Liver (tissue), 9 donors: ENCODE results near the gene IQSEC1. TPM values are rescaled to one million over a fixed set of nuclear protein-coding genes. Genes with fewer than 3 reads are reported as not detected.

Experiments
- DNase-seq: peaks from one replicate; pipeline ENCODE4 v3.0.0-alpha.2; 2017; ENCODE audit warnings: low spot score
- H3K27ac ChIP-seq, 2 donors: one replicate each; pipeline ENCODE4 v1.7.0; 2013; ENCODE audit warnings: inconsistent platforms in 2 of 2, low read length in 2 of 2, control low read depth in 1 of 2, low read depth in 1 of 2, mild to moderate bottlenecking in 1 of 2
- H3K27me3 ChIP-seq, 4 donors: one replicate each; pipeline versions ENCODE4 v1.6.1 to v1.7.0; 2013; ENCODE audit warnings: low read length in 3 of 4, inconsistent platforms in 1 of 4, mild to moderate bottlenecking in 1 of 4, moderate library complexity in 1 of 4; ENCODE audit not compliant: control insufficient read depth in 4 of 4, insufficient read depth in 4 of 4
- H3K36me3 ChIP-seq, 4 donors: one replicate each; pipeline versions ENCODE4 v1.6.1 to v1.7.0; 2013; ENCODE audit warnings: low read length in 3 of 4, mild to moderate bottlenecking in 3 of 4, low read depth in 1 of 4, moderate library complexity in 1 of 4; ENCODE audit not compliant: control insufficient read depth in 4 of 4, insufficient read depth in 3 of 4
- H3K4me1 ChIP-seq, 4 donors: one replicate each; pipeline versions ENCODE4 v1.6.1 to v1.7.0; 2013; ENCODE audit warnings: low read length in 3 of 4, mild to moderate bottlenecking in 3 of 4, moderate library complexity in 1 of 4; ENCODE audit not compliant: control insufficient read depth in 4 of 4, insufficient read depth in 4 of 4
- H3K4me3 ChIP-seq, 3 donors: one replicate each; pipeline versions ENCODE4 v1.6.1 to v1.7.0; 2013; ENCODE audit warnings: low read length in 3 of 3, control low read depth in 1 of 3, low read depth in 1 of 3, mild to moderate bottlenecking in 1 of 3
- H3K9ac ChIP-seq, 2 donors: one replicate each; pipeline ENCODE4 v1.7.0; 2013; ENCODE audit warnings: low read length in 2 of 2, mild to moderate bottlenecking in 2 of 2, moderate library complexity in 2 of 2, control low read depth in 1 of 2, low read depth in 1 of 2
- H3K9me3 ChIP-seq, 4 donors: one replicate each; pipeline versions ENCODE4 v1.6.1 to v1.7.0; 2013; ENCODE audit warnings: low read length in 3 of 4; ENCODE audit not compliant: control insufficient read depth in 4 of 4
- EGR1 ChIP-seq, 2 donors: IDR thresholded peaks; 2 replicates each; pipeline ENCODE4 v1.6.1; 2016 to 2018; ENCODE audit warnings: antibody characterized with exemption in 2 of 2, low read depth in 2 of 2
- FOXA1 ChIP-seq: IDR thresholded peaks from 2 replicates; pipeline ENCODE4 v1.6.1; 2016; ENCODE audit warnings: antibody characterized with exemption
- FOXA2 ChIP-seq: IDR thresholded peaks from 2 replicates; pipeline ENCODE4 v1.6.1; 2016; ENCODE audit warnings: antibody characterized with exemption
- GABPA ChIP-seq, 2 donors: IDR thresholded peaks in 1 of 2; conservative IDR thresholded peaks in 1 of 2; 2 replicates each; pipeline ENCODE4 v1.6.1; 2016; ENCODE audit warnings: antibody characterized with exemption in 2 of 2, mild to moderate bottlenecking in 1 of 2, moderate library complexity in 1 of 2
- HNF4A ChIP-seq, 2 donors: conservative IDR thresholded peaks; 2 replicates each; pipeline ENCODE4 v1.6.1; 2016; ENCODE audit warnings: antibody characterized with exemption in 2 of 2, mild to moderate bottlenecking in 2 of 2
- HNF4G ChIP-seq: IDR thresholded peaks from 2 replicates; pipeline ENCODE4 v1.6.1; 2016; ENCODE audit warnings: antibody characterized with exemption
- JUND ChIP-seq, 2 donors: IDR thresholded peaks; 2 replicates each; pipeline ENCODE4 v1.6.1; 2016; ENCODE audit warnings: antibody characterized with exemption in 2 of 2
- NR2F2 ChIP-seq: IDR thresholded peaks from 2 replicates; pipeline ENCODE4 v1.6.1; 2016; ENCODE audit warnings: antibody characterized with exemption
- RAD21 ChIP-seq, 2 donors: IDR thresholded peaks; 2 replicates each; pipeline ENCODE4 v1.6.1; 2016; ENCODE audit warnings: antibody characterized with exemption in 2 of 2, mild to moderate bottlenecking in 2 of 2
- RXRA ChIP-seq, 2 donors: IDR thresholded peaks; 2 replicates each; pipeline ENCODE4 v1.6.1; 2017 to 2018; ENCODE audit warnings: antibody characterized with exemption in 2 of 2, mild to moderate bottlenecking in 1 of 2
- SP1 ChIP-seq: IDR thresholded peaks from 2 replicates; pipeline ENCODE4 v1.6.1; 2018; ENCODE audit warnings: antibody characterized with exemption, mild to moderate bottlenecking
- TAF1 ChIP-seq: conservative IDR thresholded peaks from 2 replicates; pipeline ENCODE4 v1.6.1; 2016; ENCODE audit warnings: antibody characterized with exemption, mild to moderate bottlenecking
- YY1 ChIP-seq: IDR thresholded peaks from 2 replicates; pipeline ENCODE4 v1.6.1; 2016; ENCODE audit warnings: antibody characterized with exemption, mild to moderate bottlenecking
- WGBS: extraction: QIAGEN DNeasy Blood & Tissue Kit; methylation state at CpG from one replicate; pipeline ENCODE4 v1.1.7; 2013; 5-methylcytosine and 5-hydroxymethylcytosine counted together
- polyA plus RNA-seq, 2 donors: library from polyadenylated mRNA; stranded (reverse) in 1 of 2; unstranded in 1 of 2; fragments of 200-250 nt in 1 of 2; fragments of >200 nt in 1 of 2; fragmentation: Nextera tagmentation in 1 of 2; extraction: Ambion mirVana in 1 of 2; gene quantifications; one replicate each; pipeline versions ENCODE4 v1.2.1 to v1.2.3, GENCODE V29; 2013 to 2015
- total RNA-seq, 2 donors: library from RNA; depleted of rRNA; stranded (reverse); fragments of >200 nt; gene quantifications; one replicate each; pipeline ENCODE4 v1.2.3, GENCODE V29; 2014
- TF ChIP-seq, protein P1 (sequence below): fragments of 150-350 bp; IDR thresholded peaks from 2 replicates; pipeline ENCODE4 v1.5.1; 2017; ENCODE audit warnings: improper control_type of control experiment, low read depth, low read length; ENCODE audit not compliant: missing input control
- TF ChIP-seq, protein P2 (sequence below): IDR thresholded peaks from 2 replicates; pipeline ENCODE4 v1.6.1; 2016; ENCODE audit warnings: antibody characterized with exemption
- TF ChIP-seq, protein P3 (sequence below): IDR thresholded peaks from 2 replicates; pipeline ENCODE4 v1.6.1; 2016; ENCODE audit warnings: antibody characterized with exemption, mild to moderate bottlenecking
- TF ChIP-seq, protein P4 (sequence below): IDR thresholded peaks from 2 replicates; pipeline ENCODE4 v1.6.1; 2016; ENCODE audit warnings: antibody characterized with exemption
- TF ChIP-seq, protein P5 (sequence below): IDR thresholded peaks from 2 replicates; pipeline ENCODE4 v1.6.1; 2016; ENCODE audit warnings: antibody characterized with exemption
- donor health status: healthy.
- donor health status: healthy.
- donor health status: healthy.
- donor health status: healthy.
- donor health status: healthy.

The IQSEC1 gene
- total and polyA plus RNA-seq, 4 donors = 12.7 to 56.0 (median 36.2) TPM

DNA sequence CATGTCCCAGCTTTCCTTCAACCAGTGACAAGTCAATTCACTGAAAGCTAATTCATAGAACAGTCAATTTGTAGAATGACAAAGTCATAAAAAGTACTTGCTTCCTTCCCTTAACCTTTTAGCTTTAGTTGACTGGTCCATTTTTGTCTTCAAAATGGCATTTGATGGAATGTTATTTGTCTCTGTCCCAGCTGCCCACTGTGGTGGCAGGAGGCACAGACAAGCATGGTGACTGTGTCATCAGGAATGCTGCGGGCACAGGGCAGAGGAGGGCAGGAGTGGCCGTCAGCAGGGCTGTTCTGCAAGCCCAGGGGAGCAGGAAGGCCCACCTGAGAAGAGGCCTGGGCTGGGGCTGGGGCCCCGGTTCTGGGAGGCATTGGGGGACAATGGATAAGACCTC, 10.0 kb downstream of the IQSEC1 start:
- Histone ChIP-seq H3K4me3 (no peak overlapping the region), H3K27ac (no peak overlapping the region), H3K4me1 (no peaks in the 10 kb centered on the region), H3K27me3 (no peaks in the 10 kb centered on the region), H3K36me3 (no peaks in the 10 kb centered on the region), H3K9me3 (no peaks in the 10 kb centered on the region), H3K9ac (no peak overlapping the region)
- no peak for TF ChIP-seq GABPA (IDR thresholded peaks at IDR 0.05 in 1 of 2, conservative IDR thresholded peaks at IDR 0.05 in 1 of 2)
- no peak for TF ChIP-seq HNF4A (conservative IDR thresholded peaks at IDR 0.05)
- no peak for TF ChIP-seq EGR1 (IDR thresholded peaks at IDR 0.05; ENCODE audit: low read depth in 2 of 2)
- TF ChIP-seq SP1 = no peak
- TF ChIP-seq, protein P1, sequence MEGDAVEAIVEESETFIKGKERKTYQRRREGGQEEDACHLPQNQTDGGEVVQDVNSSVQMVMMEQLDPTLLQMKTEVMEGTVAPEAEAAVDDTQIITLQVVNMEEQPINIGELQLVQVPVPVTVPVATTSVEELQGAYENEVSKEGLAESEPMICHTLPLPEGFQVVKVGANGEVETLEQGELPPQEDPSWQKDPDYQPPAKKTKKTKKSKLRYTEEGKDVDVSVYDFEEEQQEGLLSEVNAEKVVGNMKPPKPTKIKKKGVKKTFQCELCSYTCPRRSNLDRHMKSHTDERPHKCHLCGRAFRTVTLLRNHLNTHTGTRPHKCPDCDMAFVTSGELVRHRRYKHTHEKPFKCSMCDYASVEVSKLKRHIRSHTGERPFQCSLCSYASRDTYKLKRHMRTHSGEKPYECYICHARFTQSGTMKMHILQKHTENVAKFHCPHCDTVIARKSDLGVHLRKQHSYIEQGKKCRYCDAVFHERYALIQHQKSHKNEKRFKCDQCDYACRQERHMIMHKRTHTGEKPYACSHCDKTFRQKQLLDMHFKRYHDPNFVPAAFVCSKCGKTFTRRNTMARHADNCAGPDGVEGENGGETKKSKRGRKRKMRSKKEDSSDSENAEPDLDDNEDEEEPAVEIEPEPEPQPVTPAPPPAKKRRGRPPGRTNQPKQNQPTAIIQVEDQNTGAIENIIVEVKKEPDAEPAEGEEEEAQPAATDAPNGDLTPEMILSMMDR = no peak
- TF ChIP-seq, protein P2, sequence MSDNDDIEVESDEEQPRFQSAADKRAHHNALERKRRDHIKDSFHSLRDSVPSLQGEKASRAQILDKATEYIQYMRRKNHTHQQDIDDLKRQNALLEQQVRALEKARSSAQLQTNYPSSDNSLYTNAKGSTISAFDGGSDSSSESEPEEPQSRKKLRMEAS = no peak
- no peak for TF ChIP-seq FOXA1
- no peak for DNase-seq
- WGBS = 92% methylated on average over 3 of the region's 3 CpGs

DNA sequence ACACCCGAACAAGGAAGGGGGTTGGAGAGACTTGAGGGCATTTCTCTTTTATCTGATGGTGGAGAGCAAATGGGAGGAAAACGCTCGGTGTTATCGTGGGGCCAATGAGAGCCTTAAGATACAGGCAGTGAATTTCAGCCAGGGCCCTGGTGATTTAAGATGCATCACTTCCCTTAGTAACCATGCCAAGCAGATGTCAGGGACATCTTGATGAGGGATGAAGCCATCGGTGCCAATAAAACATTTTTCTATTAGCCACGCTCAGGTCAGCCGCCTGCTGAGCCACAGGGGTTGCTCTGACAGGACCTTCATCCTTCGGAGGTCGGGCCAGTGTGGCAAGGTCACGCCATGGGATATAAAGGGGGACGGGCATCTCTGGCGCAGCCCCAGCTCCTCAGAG, 10.6 kb downstream of the IQSEC1 start:
- TF ChIP-seq RXRA (IDR thresholded peaks at IDR 0.05) (no peak), NR2F2 (no peak), SP1 (no peak), TAF1 (no peak), YY1 (no peak), EGR1 (IDR thresholded peaks at IDR 0.05; ENCODE audit: low read depth in 2 of 2) (no peak), HNF4G (no peak), GABPA (IDR thresholded peaks at IDR 0.05 in 1 of 2, conservative IDR thresholded peaks at IDR 0.05 in 1 of 2) (no peak), RAD21 (IDR thresholded peaks at IDR 0.05) (no peak), HNF4A (conservative IDR thresholded peaks at IDR 0.05) (no peak), FOXA2 (no peak), JUND (IDR thresholded peaks at IDR 0.05) (no peak), FOXA1 (no peak)
- TF ChIP-seq, protein P3, sequence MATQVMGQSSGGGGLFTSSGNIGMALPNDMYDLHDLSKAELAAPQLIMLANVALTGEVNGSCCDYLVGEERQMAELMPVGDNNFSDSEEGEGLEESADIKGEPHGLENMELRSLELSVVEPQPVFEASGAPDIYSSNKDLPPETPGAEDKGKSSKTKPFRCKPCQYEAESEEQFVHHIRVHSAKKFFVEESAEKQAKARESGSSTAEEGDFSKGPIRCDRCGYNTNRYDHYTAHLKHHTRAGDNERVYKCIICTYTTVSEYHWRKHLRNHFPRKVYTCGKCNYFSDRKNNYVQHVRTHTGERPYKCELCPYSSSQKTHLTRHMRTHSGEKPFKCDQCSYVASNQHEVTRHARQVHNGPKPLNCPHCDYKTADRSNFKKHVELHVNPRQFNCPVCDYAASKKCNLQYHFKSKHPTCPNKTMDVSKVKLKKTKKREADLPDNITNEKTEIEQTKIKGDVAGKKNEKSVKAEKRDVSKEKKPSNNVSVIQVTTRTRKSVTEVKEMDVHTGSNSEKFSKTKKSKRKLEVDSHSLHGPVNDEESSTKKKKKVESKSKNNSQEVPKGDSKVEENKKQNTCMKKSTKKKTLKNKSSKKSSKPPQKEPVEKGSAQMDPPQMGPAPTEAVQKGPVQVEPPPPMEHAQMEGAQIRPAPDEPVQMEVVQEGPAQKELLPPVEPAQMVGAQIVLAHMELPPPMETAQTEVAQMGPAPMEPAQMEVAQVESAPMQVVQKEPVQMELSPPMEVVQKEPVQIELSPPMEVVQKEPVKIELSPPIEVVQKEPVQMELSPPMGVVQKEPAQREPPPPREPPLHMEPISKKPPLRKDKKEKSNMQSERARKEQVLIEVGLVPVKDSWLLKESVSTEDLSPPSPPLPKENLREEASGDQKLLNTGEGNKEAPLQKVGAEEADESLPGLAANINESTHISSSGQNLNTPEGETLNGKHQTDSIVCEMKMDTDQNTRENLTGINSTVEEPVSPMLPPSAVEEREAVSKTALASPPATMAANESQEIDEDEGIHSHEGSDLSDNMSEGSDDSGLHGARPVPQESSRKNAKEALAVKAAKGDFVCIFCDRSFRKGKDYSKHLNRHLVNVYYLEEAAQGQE = no peak
- TF ChIP-seq, protein P1 = no peak
- TF ChIP-seq, protein P4, sequence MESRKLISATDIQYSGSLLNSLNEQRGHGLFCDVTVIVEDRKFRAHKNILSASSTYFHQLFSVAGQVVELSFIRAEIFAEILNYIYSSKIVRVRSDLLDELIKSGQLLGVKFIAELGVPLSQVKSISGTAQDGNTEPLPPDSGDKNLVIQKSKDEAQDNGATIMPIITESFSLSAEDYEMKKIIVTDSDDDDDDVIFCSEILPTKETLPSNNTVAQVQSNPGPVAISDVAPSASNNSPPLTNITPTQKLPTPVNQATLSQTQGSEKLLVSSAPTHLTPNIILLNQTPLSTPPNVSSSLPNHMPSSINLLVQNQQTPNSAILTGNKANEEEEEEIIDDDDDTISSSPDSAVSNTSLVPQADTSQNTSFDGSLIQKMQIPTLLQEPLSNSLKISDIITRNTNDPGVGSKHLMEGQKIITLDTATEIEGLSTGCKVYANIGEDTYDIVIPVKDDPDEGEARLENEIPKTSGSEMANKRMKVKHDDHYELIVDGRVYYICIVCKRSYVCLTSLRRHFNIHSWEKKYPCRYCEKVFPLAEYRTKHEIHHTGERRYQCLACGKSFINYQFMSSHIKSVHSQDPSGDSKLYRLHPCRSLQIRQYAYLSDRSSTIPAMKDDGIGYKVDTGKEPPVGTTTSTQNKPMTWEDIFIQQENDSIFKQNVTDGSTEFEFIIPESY = no peak
- TF ChIP-seq, protein P2 = no peak
- TF ChIP-seq, protein P5, sequence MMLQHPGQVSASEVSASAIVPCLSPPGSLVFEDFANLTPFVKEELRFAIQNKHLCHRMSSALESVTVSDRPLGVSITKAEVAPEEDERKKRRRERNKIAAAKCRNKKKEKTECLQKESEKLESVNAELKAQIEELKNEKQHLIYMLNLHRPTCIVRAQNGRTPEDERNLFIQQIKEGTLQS = no peak
- 88% methylated on average over 12 of the region's 12 CpGs for WGBS
- Histone ChIP-seq H3K4me1 (no peaks in the 10 kb centered on the region), H3K27me3 (no peaks in the 10 kb centered on the region), H3K36me3 (no peaks in the 10 kb centered on the region), H3K27ac (no peak overlapping the region), H3K4me3 (no peak overlapping the region), H3K9ac (no peak overlapping the region), H3K9me3 (no peaks in the 10 kb centered on the region)
- DNase-seq = no peak
